MM.1S (cell line): ENCODE measurements around the gene LUZP1.

Experiments
- CTCF ChIP-seq: fragments of 300-600 bp; sonication (generic); IDR thresholded peaks from 2 replicates; pipeline ENCODE4 v1.5.1; 2016; ENCODE audit warnings: antibody characterized with exemption, low read length, mixed read lengths
- EZH2 ChIP-seq: fragments of 300-600 bp; sonication (generic); optimal IDR thresholded peaks from 2 replicates; pipeline ENCODE3; 2017; ENCODE audit warnings: low read depth, mild to moderate bottlenecking, antibody characterized with exemption, low read length, mixed read lengths

DNA sequence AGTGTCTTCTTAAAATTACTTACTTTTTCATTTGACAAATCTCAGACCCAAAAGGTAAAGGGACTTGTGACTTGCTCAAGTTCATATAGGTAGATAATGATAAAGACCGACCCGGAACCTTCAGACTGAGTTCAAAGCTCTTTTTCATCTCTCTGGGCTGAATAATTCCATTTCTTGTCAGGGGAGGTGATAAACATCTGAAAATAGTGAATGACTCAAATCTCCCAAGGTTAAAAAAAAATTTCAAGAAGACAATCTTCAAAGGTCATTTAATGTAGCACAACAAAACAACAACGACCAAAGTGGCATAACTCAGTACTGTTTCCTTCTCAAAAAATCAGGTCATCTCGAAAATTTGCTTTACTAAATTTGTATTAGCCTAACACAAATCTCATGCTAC lies 20.6 kb downstream of the LUZP1 start:
- no peak for TF ChIP-seq CTCF
- no peak for TF ChIP-seq EZH2
